OCI-LY7 (cell line): ENCODE data around the gene BACH2. TPM values are rescaled to one million over a fixed set of nuclear protein-coding genes. Genes with fewer than 3 reads are reported as not detected.

Experiments used
- BruUV-seq: library from RNA; stranded (reverse); fragments of 400-500 nt; replicated peaks from 2 replicates; lab custom pipeline; 2021; lab: Mats Ljungman, UMichigan
- CTCF ChIA-PET: fragments of 300-600 bp; sonication (Branson Sonifier 250); formaldehyde crosslinking; loops from one replicate; lab custom pipeline; 2022; ENCODE audit warnings: antibody characterized with exemption; ENCODE audit not compliant: unreplicated experiment; lab: Charles Lee
- POLR2A ChIA-PET: fragments of 300-600 bp; sonication (Branson Sonifier 250); formaldehyde crosslinking; loops from one replicate; lab custom pipeline; 2022; ENCODE audit warnings: antibody characterized with exemption; lab: Charles Lee
- DNase-seq: peaks from one replicate; pipeline ENCODE4 v3.0.0-alpha.2; 2015; ENCODE audit warnings: low spot score
- H2AFZ ChIP-seq: fragments of 200-600 bp; sonication (generic), shearing (Covaris generic); 2 replicates; pipeline ENCODE4 v1.6.1; 2014; ENCODE audit warnings: mild to moderate bottlenecking, antibody characterized with exemption, low read length, moderate library complexity
- H3K27ac ChIP-seq: fragments of 200-600 bp; sonication (generic); 2 replicates; pipeline ENCODE4 v1.5.1; 2014; ENCODE audit warnings: mixed run types, low read depth, mild to moderate bottlenecking, moderate library complexity, low read length, inconsistent platforms; ENCODE audit not compliant: poor library complexity, severe bottlenecking
- H3K36me3 ChIP-seq: fragments of 200-600 bp; sonication (generic); 2 replicates; pipeline ENCODE4 v1.6.1; 2014; ENCODE audit warnings: mild to moderate bottlenecking, antibody characterized with exemption, low read length, moderate library complexity, mixed read lengths; ENCODE audit not compliant: insufficient read depth
- H3K4me1 ChIP-seq: fragments of 200-600 bp; sonication (generic); 2 replicates; pipeline ENCODE4 v1.5.1; 2014; ENCODE audit warnings: mild to moderate bottlenecking, low read length; ENCODE audit not compliant: insufficient read depth, poor library complexity, severe bottlenecking
- H3K4me2 ChIP-seq: fragments of 200-600 bp; sonication (generic); 2 replicates; pipeline ENCODE4 v1.6.1; 2014; ENCODE audit warnings: mild to moderate bottlenecking, low read length
- H3K4me3 ChIP-seq: fragments of 200-600 bp; sonication (generic); 2 replicates; pipeline ENCODE4 v1.5.1; 2014; ENCODE audit warnings: mild to moderate bottlenecking, low read depth, low read length; ENCODE audit not compliant: poor library complexity, severe bottlenecking
- H3K79me2 ChIP-seq: fragments of 200-600 bp; sonication (generic); 2 replicates; pipeline ENCODE4 v1.6.1; 2016; ENCODE audit warnings: low read depth, mild to moderate bottlenecking, low read length, moderate library complexity, mixed read lengths; ENCODE audit not compliant: insufficient read depth
- H3K9me2 ChIP-seq: fragments of 200-600 bp; sonication (generic); 2 replicates; pipeline ENCODE4 v1.6.1; 2016; ENCODE audit warnings: mild to moderate bottlenecking, low read length, mixed read lengths; ENCODE audit not compliant: insufficient read depth
- H3K9me3 ChIP-seq: fragments of 200-600 bp; sonication (generic); 2 replicates; pipeline ENCODE4 v1.6.1; 2014; ENCODE audit warnings: mild to moderate bottlenecking, mixed run types, low read length, mixed read lengths
- H4K20me1 ChIP-seq: fragments of 200-600 bp; sonication (generic); 2 replicates; pipeline ENCODE4 v1.6.1; 2014; ENCODE audit warnings: mild to moderate bottlenecking, antibody characterized with exemption, low read length, moderate library complexity, mixed read lengths; ENCODE audit not compliant: insufficient read depth
- CTCF ChIP-seq: fragments of 200-600 bp; sonication (generic); conservative IDR thresholded peaks from 2 replicates; pipeline ENCODE4 v1.5.1; 2014; ENCODE audit warnings: mild to moderate bottlenecking, antibody characterized with exemption, low read length, moderate library complexity, mixed read lengths
- EZH2phosphoT487 ChIP-seq: fragments of 200-600 bp; sonication (generic); IDR thresholded peaks from 2 replicates; pipeline ENCODE4 v1.6.1; 2018; ENCODE audit warnings: low read depth, borderline replicate concordance, mild to moderate bottlenecking, mixed run types, antibody characterized with exemption, low read length, moderate library complexity, mixed read lengths
- intact Hi-C: fragments of 100-400 bp; cut with micrococcal nuclease; formaldehyde crosslinking; loops from one replicate; pipeline ENCODE4 v1.10.0; 2022; ENCODE audit not compliant: unreplicated experiment
- total RNA-seq, 2 experiments: library from RNA; depleted of rRNA in 1 of 2; stranded (reverse); fragments of >200 nt in 1 of 2; shearing (Covaris generic) in 1 of 2; gene quantifications; 2 replicates each; pipeline ENCODE4 v1.2.3, GENCODE V29; 2014 to 2022

The BACH2 gene
- total RNA-seq, 2 experiments from 2014 or later, result 92.0 to 163 TPM

- ChIA-PET POLR2A (interaction anchor here (0.6 kb wide), 1 partner anchor 53 kb away, joined by 5 read pairs; no protein-coding TSS in a partner anchor), CTCF (no interaction called here)
- Histone ChIP-seq H3K4me2 (no peak overlapping the region), H2AFZ (no peak overlapping the region), H3K79me2 (peaks cover 17% of the 10 kb centered on the region; the same call in 1 of the 2 replicates), H4K20me1 (no peaks in the 10 kb centered on the region), H3K9me2 (no peaks in the 10 kb centered on the region), H3K9me3 (no peaks in the 10 kb centered on the region), H3K4me3 (no peak overlapping the region), H3K4me1 (no peaks in the 10 kb centered on the region), H3K36me3 (peaks cover 90% of the 10 kb centered on the region), H3K27ac (no peak overlapping the region)
- TF ChIP-seq CTCF, result no peak
- no peak for TF ChIP-seq EZH2phosphoT487
- DNase-seq, result no peak
- BruUV-seq, result no TSS peak
- intact Hi-C loops, result loop anchor here (5.0 kb wide), 1 partner anchor 448 kb away; no protein-coding TSS in a partner anchor
These were observed 352.4 kb downstream of the BACH2 start for GRCh38 chr6:89944181-89944755.

GRCh38 chr6:89942601-89943000 is 354.0 kb downstream of the BACH2 start:
- Histone ChIP-seq H3K9me2 (no peaks in the 10 kb centered on the region), H3K9me3 (no peaks in the 10 kb centered on the region), H3K27ac (no peak overlapping the region), H3K4me1 (no peaks in the 10 kb centered on the region), H2AFZ (no peak overlapping the region), H3K4me2 (no peak overlapping the region), H3K36me3 (peaks cover 90% of the 10 kb centered on the region), H3K4me3 (no peak overlapping the region), H3K79me2 (peaks cover 17% of the 10 kb centered on the region; the same call in 1 of the 2 replicates), H4K20me1 (no peaks in the 10 kb centered on the region)
- BruUV-seq, result no TSS peak
- intact Hi-C loops, result loop anchor here (5.0 kb wide), 1 partner anchor 450 kb away; no protein-coding TSS in a partner anchor
- DNase-seq, result no peak
- no peak for TF ChIP-seq EZH2phosphoT487
- TF ChIP-seq CTCF, result no peak
- CTCF ChIA-PET, result no interaction called here
- POLR2A ChIA-PET, result interaction anchor here (0.6 kb wide), 1 partner anchor 641 kb away, joined by 3 read pairs; no protein-coding TSS in a partner anchor
